Upper lobe of right lung (tissue), 1 donor: ENCODE measurements around the gene HLX. TPM values are rescaled to one million over a fixed set of nuclear protein-coding genes. Genes with fewer than 3 reads are reported as not detected.

Experiments
- ATAC-seq: fragments of 200-7000 bp; cut with Tn5 transposase; one replicate; pipeline ENCODE4 v1.9.1; 2020; ENCODE audit warnings: mild to moderate bottlenecking, moderate library complexity
- DNase-seq: peaks from one replicate; pipeline ENCODE4 v3.0.0-alpha.2; 2020
- H3K27ac ChIP-seq: fragments of 200-600 bp; one replicate; pipeline ENCODE4 v1.8.0; 2022
- H3K27me3 ChIP-seq: fragments of 200-600 bp; one replicate; pipeline ENCODE4 v1.8.0; 2022; ENCODE audit warnings: mild to moderate bottlenecking
- H3K36me3 ChIP-seq: fragments of 200-600 bp; one replicate; pipeline ENCODE4 v1.8.0; 2022
- H3K4me1 ChIP-seq: fragments of 200-600 bp; one replicate; pipeline ENCODE4 v1.8.0; 2022
- H3K4me3 ChIP-seq: fragments of 200-600 bp; one replicate; pipeline ENCODE4 v1.8.0; 2022; ENCODE audit warnings: mild to moderate bottlenecking
- H3K9me3 ChIP-seq: fragments of 200-600 bp; one replicate; pipeline ENCODE4 v1.8.0; 2022
- intact Hi-C: fragments of 100-400 bp; cut with DNase I; formaldehyde crosslinking; loops from one replicate; pipeline ENCODE4 v1.11.0; 2022
- total RNA-seq: library from RNA; stranded (reverse); fragmentation: NEBNext Ultra II Directional; extraction: Animal tissue kit (Norgen Biotek cat#: 25700); gene quantifications from one replicate; pipeline ENCODE4 v1.2.1, GENCODE V29; 2021
- TF ChIP-seq, protein P1 (sequence below): fragments of 200-600 bp; IDR thresholded peaks from one replicate; pipeline ENCODE4 v1.8.0; 2022; ENCODE audit warnings: antibody characterized with exemption
- donor health status: DM: no; HTN: yes; CAD: no; lungs with severe emphysema.

Gene HLX
- total RNA-seq, 1 donor from 2014 or later = 14.9 TPM

DNA sequence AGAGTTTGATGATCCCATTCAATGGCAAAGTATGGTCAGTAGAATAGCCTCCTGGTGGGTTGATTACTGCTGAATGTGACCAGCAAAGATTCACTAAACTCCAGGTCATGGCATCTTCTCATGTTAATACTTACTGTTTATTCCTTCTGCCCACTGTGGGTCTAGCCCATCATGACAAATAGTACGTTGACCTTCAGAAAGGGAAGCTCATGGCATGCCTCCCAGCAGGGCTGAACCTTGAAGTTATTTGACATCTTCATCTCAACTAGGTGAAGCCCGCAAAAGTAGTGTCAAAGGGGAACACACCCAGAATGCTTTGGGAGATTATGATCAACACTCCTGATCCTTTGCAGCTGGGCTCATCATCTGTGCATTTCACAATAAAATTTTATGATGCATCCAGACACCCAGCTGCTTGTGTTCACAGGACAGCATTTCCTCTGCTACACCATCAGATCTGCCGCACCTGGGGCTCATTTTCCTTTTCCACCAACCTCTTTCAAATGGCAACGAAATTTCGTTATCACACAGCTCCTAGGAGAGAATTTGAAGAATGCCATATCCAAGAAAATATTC is 49.6 kb downstream of the HLX start:
- no peaks in the 10 kb centered on the region for H3K9me3 ChIP-seq
- H3K4me3 ChIP-seq = no peak overlapping the region
- no peak for ATAC-seq
- intact Hi-C loops = no loop called here
- H3K4me1 ChIP-seq = no peaks in the 10 kb centered on the region
- H3K36me3 ChIP-seq = no peaks in the 10 kb centered on the region
- DNase-seq = no peak
- TF ChIP-seq, protein P1, sequence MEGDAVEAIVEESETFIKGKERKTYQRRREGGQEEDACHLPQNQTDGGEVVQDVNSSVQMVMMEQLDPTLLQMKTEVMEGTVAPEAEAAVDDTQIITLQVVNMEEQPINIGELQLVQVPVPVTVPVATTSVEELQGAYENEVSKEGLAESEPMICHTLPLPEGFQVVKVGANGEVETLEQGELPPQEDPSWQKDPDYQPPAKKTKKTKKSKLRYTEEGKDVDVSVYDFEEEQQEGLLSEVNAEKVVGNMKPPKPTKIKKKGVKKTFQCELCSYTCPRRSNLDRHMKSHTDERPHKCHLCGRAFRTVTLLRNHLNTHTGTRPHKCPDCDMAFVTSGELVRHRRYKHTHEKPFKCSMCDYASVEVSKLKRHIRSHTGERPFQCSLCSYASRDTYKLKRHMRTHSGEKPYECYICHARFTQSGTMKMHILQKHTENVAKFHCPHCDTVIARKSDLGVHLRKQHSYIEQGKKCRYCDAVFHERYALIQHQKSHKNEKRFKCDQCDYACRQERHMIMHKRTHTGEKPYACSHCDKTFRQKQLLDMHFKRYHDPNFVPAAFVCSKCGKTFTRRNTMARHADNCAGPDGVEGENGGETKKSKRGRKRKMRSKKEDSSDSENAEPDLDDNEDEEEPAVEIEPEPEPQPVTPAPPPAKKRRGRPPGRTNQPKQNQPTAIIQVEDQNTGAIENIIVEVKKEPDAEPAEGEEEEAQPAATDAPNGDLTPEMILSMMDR = no peak
- H3K27me3 ChIP-seq = no peaks in the 10 kb centered on the region
- no peak overlapping the region for H3K27ac ChIP-seq

GRCh38 chr1:220929304-220929703 is 50.1 kb downstream of the HLX start:
- no peaks in the 10 kb centered on the region for H3K9me3 ChIP-seq
- H3K36me3 ChIP-seq = no peaks in the 10 kb centered on the region
- H3K27me3 ChIP-seq = no peaks in the 10 kb centered on the region
- TF ChIP-seq, protein P1 = no peak
- intact Hi-C loops = no loop called here
- no peaks in the 10 kb centered on the region for H3K4me1 ChIP-seq
- no peak overlapping the region for H3K27ac ChIP-seq
- ATAC-seq (no peak), DNase-seq (no peak)
- no peak overlapping the region for H3K4me3 ChIP-seq

Other genes starting within 250 kb of the HLX start
- 35.3 TPM for gene C1orf115, start 189.1 kb upstream of the HLX start, total RNA-seq
- 58.6 TPM for gene MTARC2, start 131.1 kb upstream of the HLX start, total RNA-seq
- 25.2 TPM for gene MTARC1, start 92.5 kb upstream of the HLX start, total RNA-seq